DMS153 treated with DMSO at 0.1 percent for 48 hours (cell line): Measurements from ENCODE around the gene GPALPP1.
"Not testable (repeated sequence)": the region's sequence is repeated elsewhere in the genome, so short reads cannot be mapped to it uniquely, and the experiment has no call there.

Source experiments
- DNase-seq: peaks from one replicate; lab custom pipeline; 2025; ENCODE audit not compliant: unreplicated experiment; lab: John Stamatoyannopoulos, UW

Gene GPALPP1

DNA sequence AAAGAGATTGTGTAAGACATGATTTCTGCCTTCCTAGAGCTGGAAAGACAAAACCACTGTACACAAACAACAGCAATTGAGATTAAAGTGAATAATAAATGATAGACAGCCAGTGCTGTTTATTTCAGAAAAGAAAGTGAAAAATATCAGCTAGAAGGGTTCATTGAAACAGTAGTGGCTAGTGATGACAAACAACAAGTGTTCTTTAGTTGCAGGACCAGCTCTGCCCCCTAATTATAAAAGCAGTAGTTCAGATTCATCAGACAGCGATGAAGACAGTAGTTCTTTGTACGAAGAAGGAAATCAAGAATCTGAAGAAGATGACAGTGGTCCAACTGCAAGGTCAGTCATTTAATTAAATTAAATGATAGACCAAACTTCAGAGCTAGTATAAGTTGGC, 14.8 kb downstream of the GPALPP1 start:
- DNase-seq: no peak

DNA sequence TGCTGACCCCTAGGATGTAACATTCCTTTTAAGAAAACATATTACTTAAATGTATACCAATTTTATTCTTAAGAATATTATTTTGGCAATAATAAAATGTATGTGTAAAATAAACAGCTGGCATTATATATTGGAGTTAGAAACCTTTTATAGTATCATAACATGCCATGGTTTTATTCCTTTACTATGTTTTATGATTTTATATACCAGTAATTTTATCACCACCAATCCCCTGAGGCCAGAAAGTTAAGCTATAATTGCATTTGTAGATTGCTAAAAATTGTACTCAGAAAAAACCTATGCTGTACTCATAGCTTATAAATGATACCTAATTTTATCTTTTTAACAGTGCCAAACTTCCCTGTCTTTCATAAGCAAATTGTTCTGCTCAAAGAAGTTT, 17.9 kb downstream of the GPALPP1 start:
- DNase-seq: no peak

DNA sequence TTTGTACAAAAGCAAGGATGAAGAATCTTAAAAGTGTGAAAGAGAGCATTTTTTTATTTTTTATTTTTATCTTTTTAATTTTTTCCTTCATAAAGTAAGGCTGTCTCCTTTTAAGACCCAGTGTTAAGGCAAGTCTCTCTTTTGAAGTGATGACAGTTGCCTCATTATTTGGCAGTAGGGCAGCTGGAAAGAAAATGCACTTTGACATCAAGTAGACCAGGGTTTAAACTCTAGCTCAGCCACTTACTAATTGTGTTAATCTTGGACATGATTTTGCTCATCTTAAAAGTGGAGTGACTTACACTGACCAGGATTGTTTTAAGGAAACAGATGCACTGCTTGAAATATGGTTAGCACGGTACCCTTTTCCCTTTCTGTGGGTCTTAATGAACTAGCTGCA, 18.5 kb downstream of the GPALPP1 start:
- no peak for DNase-seq

DNA sequence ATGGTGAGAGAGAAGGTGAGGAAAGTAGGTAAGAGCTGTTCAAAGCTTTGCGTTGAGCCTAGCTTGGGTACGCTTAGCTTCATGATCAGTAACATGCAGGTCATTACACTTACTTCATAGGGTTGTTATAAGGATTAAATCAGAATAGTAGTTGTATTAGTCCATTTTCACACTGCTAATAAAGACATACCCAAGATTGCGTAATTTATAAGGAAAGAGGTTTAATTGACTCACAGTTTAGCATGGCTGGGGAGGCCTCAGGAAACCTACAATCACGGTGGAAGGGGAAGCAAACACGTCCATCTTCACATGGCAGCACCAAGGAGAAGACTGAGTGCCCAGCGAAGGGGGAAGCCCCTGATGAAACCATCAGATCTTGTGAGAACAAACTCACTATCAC, 21.9 kb downstream of the GPALPP1 start:
- no peak for DNase-seq

DNA sequence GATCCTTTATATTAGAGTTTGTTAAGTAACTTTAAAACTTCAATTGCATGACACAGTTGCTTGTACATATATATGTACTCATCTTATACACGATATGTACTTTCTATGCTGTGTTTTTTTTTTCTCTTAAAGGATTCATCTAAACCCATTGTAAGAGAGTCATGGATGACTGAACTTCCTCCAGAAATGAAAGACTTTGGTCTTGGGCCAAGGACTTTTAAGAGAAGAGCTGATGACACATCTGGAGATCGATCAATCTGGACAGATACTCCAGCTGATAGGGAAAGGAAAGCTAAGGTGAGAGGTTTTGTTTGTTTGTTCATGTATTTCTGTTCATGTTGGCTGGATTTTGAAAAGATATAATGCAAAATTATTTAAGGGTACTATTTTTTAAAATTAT, 26.0 kb downstream of the GPALPP1 start:
- no peak for DNase-seq

DNA sequence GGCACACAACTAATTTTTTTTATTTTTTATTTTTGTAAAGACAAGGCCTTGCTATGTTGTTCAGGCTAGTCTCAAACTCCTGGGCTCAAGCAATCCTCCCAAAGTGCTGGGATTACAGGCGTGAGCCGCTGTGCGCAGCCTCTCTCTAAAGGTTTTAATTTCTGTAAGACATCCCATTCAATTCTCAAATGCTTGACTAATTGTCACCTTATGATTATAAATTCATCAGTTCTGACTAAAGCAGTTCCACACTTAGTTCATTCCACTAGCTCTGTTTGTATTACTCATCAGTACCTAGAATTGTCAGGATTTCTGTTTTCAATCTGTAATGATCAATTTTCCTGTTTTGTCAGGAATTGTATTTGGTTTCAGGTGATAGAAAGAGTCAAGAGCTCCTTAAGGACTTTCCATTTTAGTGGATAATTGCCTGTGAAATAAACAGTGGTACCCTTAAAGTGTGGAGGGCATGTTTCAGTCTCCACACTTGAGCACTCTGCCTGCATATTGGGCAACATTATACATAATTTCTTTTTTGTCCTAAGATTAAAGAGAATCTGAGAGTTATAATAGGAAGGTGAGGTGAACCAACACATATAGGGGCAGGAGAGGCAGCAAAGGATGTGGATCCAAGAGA, 27.6 kb downstream of the GPALPP1 start:
- no peak for DNase-seq

DNA sequence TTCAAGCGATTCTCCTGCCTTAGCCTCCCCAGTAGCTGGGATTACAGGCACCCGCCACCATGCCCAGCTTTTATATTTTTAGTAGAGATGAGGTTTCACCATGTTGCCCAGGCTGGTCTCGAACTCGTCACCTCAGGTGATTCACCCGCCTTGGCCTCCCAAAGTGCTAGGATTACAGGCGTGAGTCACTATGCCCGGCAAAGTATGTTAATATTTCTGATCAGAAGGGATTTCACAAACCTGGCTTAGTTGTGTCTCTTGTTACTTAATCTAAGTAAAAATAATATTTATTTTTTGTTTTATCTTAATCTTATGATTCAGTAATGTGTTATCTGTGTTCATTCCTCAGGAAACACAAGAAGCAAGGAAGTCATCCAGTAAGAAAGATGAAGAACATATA, 30.6 kb downstream of the GPALPP1 start:
- DNase-seq: not testable (repeated sequence)

DNA sequence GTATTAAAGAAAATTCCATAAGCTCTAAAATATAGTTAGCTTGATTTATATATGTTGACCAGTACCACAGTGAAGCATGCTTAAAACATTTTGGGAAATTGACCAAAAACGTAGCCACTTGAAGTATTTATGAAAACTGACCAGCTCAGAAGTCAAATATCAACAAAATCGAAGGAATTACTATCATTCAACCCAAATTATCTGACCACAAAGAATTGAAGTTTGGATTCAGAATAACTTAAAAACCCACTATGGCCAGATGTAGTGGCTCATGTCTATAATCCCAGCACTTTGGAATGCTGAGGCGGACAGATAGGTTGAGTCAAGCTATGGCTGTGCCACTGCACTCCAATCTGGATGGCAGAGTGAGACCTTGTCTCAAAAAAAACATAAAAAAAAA, 31.9 kb downstream of the GPALPP1 start:
- no peak for DNase-seq

DNA sequence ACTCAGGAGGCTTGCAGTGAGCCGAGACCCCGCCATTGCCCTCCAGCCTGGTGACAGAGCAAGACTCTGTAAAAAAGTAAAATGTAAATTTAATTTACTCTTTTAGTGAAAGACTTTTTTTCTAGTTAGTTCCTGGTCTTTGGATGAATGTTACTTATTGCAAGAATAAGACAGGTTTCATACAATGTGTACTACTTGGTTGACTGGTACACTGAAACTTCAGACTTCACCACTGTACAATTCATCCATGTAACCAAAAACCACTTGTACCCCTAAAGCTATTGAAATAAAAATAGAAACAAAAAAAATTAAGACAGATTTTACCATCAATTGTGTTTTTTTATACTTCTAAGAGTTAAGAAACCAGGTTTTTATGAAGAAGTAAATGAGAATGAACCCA, 35.5 kb downstream of the GPALPP1 start:
- no peak for DNase-seq

DNA sequence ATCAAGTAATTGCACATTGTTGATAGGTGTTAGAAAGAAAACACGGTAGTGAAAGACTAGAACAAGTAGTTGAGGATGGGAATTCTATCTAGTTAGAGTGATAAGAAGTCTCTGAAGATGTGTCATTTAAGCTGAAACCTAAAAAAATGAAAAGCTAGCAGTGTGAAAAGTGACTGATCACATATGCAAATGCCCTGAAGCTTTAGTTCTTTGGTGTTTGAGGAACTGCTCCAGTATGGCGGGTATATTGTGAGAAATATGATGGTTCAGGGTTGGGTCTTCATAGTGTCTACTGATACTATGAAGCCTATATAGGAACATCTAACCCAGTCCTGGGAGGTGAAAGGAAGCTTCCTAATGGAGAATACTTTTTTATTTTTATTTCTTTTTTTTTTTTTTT, 45.0 kb downstream of the GPALPP1 start:
- no peak for DNase-seq

DNA sequence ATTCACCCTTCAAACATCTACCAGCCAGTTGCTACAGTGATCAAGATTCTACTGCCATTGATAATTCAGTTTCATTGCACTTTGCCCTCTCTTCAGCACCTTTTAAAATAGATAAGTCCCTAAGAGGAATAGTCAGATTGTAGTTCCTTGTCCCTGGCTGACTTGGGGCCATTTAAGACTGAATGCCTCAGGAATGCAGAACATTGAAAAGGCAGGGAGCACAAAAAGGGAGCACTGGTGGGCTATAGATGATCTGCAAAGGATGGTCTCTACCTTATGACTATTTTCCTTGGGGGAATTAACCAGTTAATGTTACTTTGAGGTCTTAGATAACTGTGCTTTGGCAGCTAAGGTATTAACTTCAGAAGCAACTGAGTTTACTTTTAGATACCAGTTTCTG, 46.9 kb downstream of the GPALPP1 start:
- no peak for DNase-seq

DNA sequence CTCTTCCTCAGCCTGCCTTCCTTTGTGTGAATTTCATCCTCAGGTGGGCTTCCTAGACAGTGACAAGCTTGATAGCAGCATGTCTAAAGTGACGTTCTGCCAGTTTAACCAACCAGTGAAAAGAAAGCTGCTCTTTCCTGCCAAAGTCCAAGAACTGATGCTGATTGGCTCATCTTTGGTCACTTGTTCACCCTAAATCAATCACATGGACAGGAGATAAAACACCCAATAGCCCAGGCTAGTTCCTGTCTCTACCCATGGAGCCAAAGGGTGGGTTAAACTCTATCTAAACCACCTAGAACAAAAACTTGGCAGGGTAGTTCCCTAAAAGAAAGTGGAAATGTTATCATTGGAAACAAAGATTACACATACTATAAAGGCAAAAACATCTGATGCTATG, 50.8 kb downstream of the GPALPP1 start:
- no peak for DNase-seq

DNA sequence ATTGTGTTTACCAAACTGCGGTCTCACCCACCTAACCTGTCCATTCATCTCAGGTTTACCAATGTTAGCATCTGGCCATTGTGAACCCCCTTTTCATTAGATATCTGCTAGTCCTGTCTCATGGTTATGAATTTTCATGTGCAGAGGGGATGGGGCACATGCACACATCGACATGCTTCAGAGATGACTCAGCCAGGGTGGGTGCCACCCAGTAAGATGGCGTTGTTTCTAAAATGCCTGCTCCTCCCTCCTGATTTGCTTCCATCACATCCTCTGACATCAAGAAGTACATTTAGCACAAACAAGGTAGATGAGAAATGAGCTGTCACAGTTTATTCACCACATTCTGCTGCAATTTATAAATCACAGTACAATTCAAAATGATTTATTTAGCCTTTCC, 51.3 kb downstream of the GPALPP1 start:
- DNase-seq: no peak

DNA sequence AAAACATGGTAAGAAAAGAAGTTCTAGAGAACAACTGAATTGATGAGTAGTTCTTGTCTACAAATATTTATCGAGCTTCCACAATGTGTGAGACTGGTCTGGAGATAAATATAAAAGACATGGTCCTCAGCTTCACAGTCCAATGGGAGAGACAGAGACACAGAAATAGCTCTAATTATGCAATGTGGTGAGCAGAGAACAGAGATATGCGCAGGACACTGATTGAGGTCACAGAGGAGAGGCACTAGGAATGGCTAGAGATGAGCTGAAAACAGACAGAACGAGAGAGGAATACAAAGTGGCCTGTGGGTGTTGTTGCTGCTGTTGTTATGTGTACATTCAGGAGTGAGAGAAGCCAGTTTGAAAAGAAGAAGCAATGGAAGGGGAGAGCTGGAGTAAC, 53.2 kb downstream of the GPALPP1 start:
- DNase-seq: no peak

DNA sequence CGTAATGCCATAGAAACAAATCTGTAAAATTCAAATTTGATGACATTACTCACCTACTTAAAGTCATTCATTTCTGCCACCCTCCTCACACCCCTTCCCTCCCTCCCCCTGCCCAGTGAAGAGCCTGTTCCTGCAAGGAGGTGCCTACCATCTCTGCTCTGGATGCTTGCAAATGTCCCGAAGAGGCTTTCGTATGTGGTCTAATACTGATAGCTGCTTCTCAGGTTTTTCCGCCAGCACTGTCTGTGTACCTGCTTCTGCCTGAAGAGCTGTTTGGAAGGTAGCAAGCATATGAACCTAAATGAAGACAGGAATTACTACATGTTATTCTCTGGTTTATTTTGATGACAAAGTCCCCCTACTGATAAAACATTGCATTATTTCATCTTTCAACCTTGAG, 57.1 kb downstream of the GPALPP1 start:
- DNase-seq: no peak

DNA sequence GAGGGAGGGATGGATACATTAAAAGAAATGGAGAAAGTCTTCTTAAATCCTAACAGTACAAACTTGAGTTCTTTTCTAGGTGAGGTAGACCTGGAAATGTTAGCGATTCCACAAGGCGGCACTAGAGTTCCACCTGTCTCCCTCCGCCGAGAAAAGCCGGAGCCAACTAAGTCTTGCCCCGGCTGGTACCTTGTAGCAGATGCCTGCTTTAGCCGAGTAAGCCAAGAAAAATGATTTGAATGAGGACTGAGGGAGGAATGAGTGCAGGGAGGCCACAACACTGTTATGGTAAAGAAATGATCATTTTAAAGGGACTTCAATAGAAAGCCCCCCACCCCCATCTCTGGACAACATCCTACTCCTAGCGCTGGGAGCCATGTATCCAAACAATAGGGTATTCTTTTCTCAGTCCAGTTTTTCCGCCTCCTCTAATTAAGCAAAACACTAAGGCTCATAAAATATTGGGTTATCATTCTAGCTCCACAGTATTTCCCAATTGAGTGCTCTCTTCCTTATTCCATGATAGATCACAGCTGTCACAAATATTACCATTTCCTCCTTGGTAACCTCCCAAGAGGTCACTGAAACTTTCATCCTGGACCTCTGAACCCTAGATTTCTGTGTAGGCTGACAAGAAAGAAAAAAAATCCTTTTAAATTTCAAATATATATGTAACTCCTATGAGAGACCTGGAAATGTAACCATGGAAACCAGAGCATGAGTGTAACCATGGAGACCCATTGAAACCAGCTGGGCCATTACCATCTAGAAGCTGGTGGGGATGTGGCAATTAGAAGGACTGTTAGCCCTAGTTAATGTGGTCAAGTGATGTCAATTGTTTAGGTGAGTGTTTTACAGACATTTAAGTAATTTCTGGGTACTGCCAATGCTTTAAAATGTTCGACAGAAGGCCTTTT, 58.3 kb downstream of the GPALPP1 start:
- peak; percentile 77 for DNase-seq

DNA sequence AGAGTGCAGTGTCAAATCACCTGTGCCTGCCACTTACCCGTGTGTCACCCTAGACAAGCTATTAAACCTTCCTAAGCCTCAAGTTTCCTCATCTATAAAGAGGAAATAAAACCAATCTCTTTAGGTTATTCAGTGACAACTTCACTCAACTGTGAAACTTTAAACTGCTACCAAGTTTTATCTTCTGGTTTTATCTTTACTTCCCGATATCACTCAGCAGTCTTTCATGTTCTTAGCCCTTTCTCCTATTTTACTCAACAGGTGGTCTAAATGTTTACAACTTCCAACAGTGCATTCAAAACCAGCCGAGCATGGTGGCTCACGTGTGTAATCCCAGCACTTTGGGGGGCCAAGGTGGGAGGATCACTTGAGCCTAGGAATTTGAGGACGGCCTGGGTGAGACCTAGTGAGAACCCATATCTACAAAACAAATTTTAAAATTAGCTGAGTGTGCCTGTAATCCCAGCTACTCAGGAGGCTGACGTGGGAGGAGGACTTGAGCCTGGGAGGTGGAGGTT, 59.6 kb downstream of the GPALPP1 start:
- no peak for DNase-seq

DNA sequence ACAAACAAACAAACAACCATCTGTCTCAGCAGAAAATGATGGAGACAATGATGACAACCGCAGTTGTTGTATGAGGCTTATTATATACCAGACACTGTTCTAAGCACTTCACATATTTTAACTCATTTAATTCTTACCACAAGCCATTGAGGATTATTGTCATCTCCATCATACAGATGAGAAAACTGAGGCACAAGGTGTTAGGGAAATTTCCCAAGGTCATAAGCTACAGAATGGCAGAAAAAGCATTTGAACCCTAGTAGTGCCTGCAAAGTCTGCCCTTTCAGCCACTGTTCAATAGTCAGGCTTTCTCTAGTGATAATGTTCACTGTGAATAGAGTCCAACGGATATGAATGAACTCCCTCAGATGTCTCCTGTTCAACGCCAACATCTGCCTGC, 60.1 kb downstream of the GPALPP1 start:
- no peak for DNase-seq

DNA sequence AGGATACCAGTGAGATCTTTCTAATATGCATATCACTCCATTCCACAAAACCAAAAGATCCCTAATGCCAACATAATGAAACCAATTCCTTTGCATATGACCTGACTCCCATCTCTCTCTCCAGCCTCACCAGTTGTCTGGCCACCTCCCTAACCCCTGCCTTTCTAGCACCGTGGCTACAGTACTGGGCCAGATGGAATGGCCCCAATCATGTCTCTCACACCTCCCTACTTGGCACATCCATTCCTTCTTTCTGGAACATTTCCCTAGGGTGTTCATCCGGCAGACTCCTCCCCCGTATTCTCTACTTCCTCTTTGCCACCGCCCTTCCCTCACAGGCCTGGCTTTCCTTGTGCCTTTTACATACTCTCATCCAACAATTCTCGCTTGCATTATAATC, 62.0 kb downstream of the GPALPP1 start:
- no peak for DNase-seq

DNA sequence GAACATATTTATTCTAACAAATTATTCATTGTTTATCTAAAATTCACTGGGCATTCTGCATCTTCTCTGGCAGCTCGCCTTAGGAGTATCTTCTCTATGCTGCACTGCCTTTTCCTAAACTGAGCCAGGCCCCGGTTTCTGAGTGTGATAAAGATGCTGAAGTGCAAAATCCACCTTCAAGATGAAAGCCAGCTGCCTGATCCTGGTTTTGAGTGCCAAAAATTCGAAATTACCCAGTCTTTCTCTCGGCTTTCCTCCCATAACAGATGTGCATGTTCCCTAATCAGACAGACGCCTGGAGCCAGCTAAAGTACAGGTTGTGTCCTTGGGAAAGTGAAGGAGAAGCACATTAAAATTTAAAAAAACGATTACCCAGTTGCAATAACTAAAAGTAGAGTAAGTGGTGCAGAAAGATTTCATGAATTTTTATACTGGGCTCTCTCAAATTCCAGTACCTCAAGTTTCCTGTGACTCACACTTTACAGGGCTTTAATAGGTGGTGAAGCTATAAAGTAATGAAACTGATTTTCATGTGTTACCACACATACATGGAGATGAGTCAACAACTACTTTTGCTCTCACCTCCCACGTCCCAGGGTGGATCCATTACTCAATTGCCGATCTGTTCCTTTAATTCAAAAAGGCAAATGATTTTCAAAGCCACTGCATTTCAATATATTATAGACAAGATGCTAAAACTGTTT, 66.0 kb downstream of the GPALPP1 start:
- no peak for DNase-seq

DNA sequence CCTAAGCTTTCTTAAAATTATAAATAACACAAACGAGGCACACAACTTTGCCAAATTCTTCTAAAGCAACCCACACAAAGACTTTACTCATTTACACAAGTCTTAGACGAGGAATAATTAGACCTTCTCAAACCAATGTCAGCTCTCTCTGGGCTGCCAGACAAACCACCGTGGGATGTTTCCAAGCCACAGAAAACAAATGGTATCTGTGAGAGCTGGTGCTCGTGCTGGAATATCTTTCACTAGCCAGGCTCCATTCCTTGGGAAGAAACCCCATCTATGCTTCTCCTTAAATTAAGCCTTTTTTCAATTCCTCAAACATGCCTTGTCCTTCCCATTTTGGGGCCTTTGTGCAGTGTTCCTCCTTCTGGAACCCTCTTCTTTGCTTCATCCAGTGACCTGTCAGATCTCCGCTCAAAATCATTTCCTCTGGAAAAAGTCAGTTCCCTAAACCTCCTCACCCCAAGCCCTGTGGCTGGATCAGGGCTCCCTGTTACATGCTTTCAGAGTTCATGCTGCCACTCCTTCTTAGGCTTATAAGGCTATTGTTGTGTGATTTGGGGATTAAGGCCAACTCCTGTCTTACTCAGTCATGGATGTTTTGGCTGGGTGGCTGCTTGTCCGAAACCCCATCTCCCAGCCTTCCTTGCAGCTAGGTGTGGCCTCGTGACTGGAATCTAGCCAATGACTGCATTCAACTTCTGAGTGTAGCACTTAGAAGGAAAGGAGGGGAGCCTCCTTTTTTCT, 66.7 kb downstream of the GPALPP1 start:
- no peak for DNase-seq
